ENCODE measurements around the gene C1orf159.

Gene C1orf159

DNA sequence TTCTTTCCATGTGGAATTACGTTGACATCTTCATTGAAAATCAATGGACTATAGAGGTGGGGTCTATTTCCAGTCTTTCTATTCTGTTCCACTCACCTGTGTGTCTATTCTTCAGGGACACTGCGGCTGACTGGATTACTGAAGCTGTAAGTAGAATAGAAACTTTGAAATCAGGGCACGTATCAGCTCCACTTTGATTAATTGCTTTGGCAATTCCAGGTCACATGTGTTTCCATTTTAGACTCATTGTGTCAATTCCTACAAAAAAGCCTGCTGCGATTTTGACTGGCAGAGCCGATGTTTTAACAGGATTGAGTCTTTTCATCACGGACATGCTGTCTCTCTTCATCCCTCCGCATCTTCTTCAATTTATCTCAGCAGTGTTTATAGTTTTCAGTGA lies 20.9 kb downstream of the C1orf159 start:
- no peak for TF ChIP-seq CTCF (IDR thresholded peaks at IDR 0.05; ENCODE audit: insufficient read depth, low read depth, low read length, missing control alignments)
- no peak for DNase-seq (ENCODE audit: low read depth)

GRCh38 chr1:1093610-1093943 lies 22.3 kb downstream of the C1orf159 start:
- no peak for TF ChIP-seq CTCF (IDR thresholded peaks at IDR 0.05; ENCODE audit: insufficient read depth, low read depth, low read length, missing control alignments)
- DNase-seq (ENCODE audit: low read depth) = no peak
- H3K4me3 ChIP-seq (ENCODE audit: low read length) = no peak overlapping the region

More for the DNA sequence above, 20.9 kb downstream of the C1orf159 start:
- H3K4me3 ChIP-seq (ENCODE audit: low read length) = no peak overlapping the region

GRCh38 chr1:1092894-1093609 lies 22.8 kb downstream of the C1orf159 start:
- TF ChIP-seq CTCF (IDR thresholded peaks at IDR 0.05; ENCODE audit: insufficient read depth, low read depth, low read length, missing control alignments) = no peak
- no peak overlapping the region for H3K4me3 ChIP-seq (ENCODE audit: low read length)
- DNase-seq (ENCODE audit: low read depth) = no peak

GRCh38 chr1:1092149-1092855 lies 23.6 kb downstream of the C1orf159 start:
- H3K4me3 ChIP-seq (ENCODE audit: low read length) = no peak overlapping the region
- no peak for TF ChIP-seq CTCF (IDR thresholded peaks at IDR 0.05; ENCODE audit: insufficient read depth, low read depth, low read length, missing control alignments)
- DNase-seq (ENCODE audit: low read depth) = no peak

GRCh38 chr1:1091344-1092148 lies 24.3 kb downstream of the C1orf159 start:
- no peak for DNase-seq (ENCODE audit: low read depth)
- H3K4me3 ChIP-seq (ENCODE audit: low read length) = no peak overlapping the region
- no peak for TF ChIP-seq CTCF (IDR thresholded peaks at IDR 0.05; ENCODE audit: insufficient read depth, low read depth, low read length, missing control alignments)

GRCh38 chr1:1090424-1091343 lies 25.2 kb downstream of the C1orf159 start:
- no peak overlapping the region for H3K4me3 ChIP-seq (ENCODE audit: low read length)
- DNase-seq (ENCODE audit: low read depth) = no peak
- TF ChIP-seq CTCF (IDR thresholded peaks at IDR 0.05; ENCODE audit: insufficient read depth, low read depth, low read length, missing control alignments) = no peak

Measured in epithelial cell of esophagus (primary cell).